Measurements from ENCODE around the gene TECPR2. TPM values are rescaled to one million over a fixed set of nuclear protein-coding genes. Genes with fewer than 3 reads are reported as not detected.
"Not testable (repeated sequence)": the region's sequence is repeated elsewhere in the genome, so short reads cannot be mapped to it uniquely, and the experiment has no call there.

TECPR2 gene
- total RNA-seq, 2 donors from 2014 or later = 8.7 to 9.7 TPM

DNA sequence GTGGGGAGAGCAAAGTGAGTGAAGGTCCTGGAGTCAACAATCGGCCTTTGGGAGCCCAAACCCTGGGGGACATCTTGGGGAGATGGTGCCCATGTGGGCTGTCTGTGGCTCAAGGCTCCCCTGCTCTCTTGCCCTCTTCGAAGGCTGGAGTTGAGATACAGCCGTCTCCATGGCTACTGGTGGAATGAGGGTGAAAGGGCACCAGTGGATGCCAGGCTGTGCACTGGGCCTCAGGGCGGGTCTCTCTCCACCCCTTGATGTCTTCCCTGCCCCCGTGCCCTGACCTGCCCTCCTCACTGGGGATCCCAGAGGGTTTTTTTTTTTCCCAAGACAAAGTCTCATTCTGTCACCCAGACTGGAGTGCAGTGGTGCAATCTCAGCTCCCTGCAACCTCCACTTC is 148.8 kb downstream of the TECPR2 start:
- H3K36me3 Mint-ChIP-seq (ENCODE audit: insufficient read depth in 2 of 2) = no peaks in the 10 kb centered on the region
- H3K27ac Mint-ChIP-seq = no peak overlapping the region
- no peak for ATAC-seq (replicated peaks in 1 of 2)
- H3K9me3 Mint-ChIP-seq = no peaks in the 10 kb centered on the region
- peak overlapping the region in 1 of 2 donors; percentile 25 for H3K4me3 Mint-ChIP-seq
- DNase-seq = no peak
- H3K27me3 Mint-ChIP-seq (ENCODE audit: low read depth) = peaks cover 5% of the 10 kb centered on the region
- H3K4me1 Mint-ChIP-seq (ENCODE audit: low read depth) = peaks cover 16% of the 10 kb centered on the region

DNA sequence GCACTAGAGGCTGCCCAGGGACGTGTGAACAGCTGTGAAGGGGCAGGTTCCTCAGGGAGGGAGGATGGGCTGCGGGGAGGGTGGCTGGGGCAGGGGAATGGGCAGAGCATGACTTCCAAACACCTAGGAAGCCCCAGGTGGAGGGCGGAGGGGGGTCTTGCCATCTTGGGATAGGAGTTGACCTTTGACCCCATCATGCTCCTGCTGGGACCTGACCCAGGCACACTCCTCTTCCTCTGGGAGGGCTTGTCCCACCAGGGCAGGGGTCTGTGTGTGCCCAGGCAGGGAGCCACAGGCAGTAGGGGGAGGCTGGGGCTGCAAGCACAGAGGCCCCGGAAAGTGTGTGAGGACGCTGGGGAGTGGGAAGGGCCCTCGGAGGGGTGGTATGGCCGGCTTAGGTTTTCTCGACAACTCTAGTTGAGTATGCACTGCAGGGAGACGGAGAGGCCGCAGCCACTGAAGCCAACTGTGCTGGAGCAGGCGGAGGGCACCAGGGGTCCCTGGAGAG is 150.1 kb downstream of the TECPR2 start:
- H3K4me1 Mint-ChIP-seq (ENCODE audit: low read depth) = peaks cover 16% of the 10 kb centered on the region
- no peaks in the 10 kb centered on the region for H3K9me3 Mint-ChIP-seq
- no peak for DNase-seq
- H3K4me3 Mint-ChIP-seq = no peak overlapping the region
- no peak for ATAC-seq (replicated peaks in 1 of 2)
- H3K27me3 Mint-ChIP-seq (ENCODE audit: low read depth) = peaks cover 10% of the 10 kb centered on the region
- H3K27ac Mint-ChIP-seq = no peak overlapping the region
- no peaks in the 10 kb centered on the region for H3K36me3 Mint-ChIP-seq (ENCODE audit: insufficient read depth in 2 of 2)

DNA sequence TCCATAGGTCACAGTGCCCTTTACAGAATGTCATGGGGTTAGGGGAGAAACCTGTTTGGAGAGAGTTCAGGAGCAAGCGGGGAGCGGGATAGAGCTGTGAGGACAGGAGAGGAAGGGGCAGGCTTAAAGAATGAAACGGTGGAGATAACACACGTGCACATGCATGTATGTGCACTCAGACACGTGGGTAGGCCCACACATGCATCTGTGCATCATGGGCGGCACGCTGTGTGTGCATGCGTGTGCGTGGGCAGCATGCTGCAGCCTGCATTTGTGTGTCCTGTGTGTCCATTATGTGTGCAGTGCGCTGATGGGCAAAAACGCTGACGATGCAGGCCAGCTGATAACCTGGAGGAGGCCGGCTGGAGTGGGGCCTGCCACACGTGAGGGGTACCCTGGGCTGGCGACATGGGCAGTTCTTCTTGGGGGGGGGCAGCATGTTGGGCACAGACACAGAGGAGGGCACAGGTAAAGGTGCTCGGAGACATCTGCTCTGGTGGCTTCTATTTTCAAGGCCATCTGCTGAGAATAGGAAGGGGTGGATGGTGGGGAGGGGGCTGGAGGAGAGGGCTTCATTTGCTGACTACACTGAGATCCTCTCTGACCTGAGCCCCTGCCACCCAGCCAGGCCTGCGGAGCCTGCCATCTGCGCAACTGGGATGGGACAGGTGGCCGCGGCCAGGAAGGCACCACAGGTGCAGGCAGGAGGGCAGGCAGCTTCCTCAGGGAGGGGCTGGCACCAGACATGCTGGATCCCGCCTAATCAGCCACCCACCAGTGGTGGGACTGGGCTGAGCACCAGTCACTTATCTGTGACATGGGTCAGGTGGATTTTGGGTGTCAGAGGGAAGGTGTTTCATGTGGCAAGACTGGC is 151.4 kb downstream of the TECPR2 start:
- peaks cover 18% of the 10 kb centered on the region for H3K27me3 Mint-ChIP-seq (ENCODE audit: low read depth)
- DNase-seq (no peak), ATAC-seq (replicated peaks in 1 of 2) (no peak)
- peaks cover 12% of the 10 kb centered on the region for H3K4me1 Mint-ChIP-seq (ENCODE audit: low read depth)
- no peak overlapping the region for H3K4me3 Mint-ChIP-seq
- no peaks in the 10 kb centered on the region for H3K9me3 Mint-ChIP-seq
- no peaks in the 10 kb centered on the region for H3K36me3 Mint-ChIP-seq (ENCODE audit: insufficient read depth in 2 of 2)
- no peak overlapping the region for H3K27ac Mint-ChIP-seq

GRCh38 chr14:102514987-102515733 is 152.4 kb downstream of the TECPR2 start:
- no peak for DNase-seq
- Mint-ChIP-seq H3K36me3 (ENCODE audit: insufficient read depth in 2 of 2) (no peaks in the 10 kb centered on the region), H3K4me3 (no peak overlapping the region), H3K4me1 (ENCODE audit: low read depth) (peaks cover 12% of the 10 kb centered on the region), H3K9me3 (no peaks in the 10 kb centered on the region), H3K27ac (no peak overlapping the region), H3K27me3 (ENCODE audit: low read depth) (peaks cover 18% of the 10 kb centered on the region)
- ATAC-seq (replicated peaks in 1 of 2) = no peak

GRCh38 chr14:102516531-102517391 is 154.0 kb downstream of the TECPR2 start:
- peaks cover 18% of the 10 kb centered on the region for H3K27me3 Mint-ChIP-seq (ENCODE audit: low read depth)
- peak overlapping the region; percentile 75 for H3K27ac Mint-ChIP-seq
- peak overlapping the region; percentile 86 to 87 for H3K4me3 Mint-ChIP-seq
- peaks cover 4% of the 10 kb centered on the region for H3K4me1 Mint-ChIP-seq (ENCODE audit: low read depth)
- H3K36me3 Mint-ChIP-seq (ENCODE audit: insufficient read depth in 2 of 2) = no peaks in the 10 kb centered on the region
- DNase-seq = peak; percentile 67 to 83
- peak; percentile 83 for ATAC-seq (replicated peaks in 1 of 2)
- no peaks in the 10 kb centered on the region for H3K9me3 Mint-ChIP-seq

DNA sequence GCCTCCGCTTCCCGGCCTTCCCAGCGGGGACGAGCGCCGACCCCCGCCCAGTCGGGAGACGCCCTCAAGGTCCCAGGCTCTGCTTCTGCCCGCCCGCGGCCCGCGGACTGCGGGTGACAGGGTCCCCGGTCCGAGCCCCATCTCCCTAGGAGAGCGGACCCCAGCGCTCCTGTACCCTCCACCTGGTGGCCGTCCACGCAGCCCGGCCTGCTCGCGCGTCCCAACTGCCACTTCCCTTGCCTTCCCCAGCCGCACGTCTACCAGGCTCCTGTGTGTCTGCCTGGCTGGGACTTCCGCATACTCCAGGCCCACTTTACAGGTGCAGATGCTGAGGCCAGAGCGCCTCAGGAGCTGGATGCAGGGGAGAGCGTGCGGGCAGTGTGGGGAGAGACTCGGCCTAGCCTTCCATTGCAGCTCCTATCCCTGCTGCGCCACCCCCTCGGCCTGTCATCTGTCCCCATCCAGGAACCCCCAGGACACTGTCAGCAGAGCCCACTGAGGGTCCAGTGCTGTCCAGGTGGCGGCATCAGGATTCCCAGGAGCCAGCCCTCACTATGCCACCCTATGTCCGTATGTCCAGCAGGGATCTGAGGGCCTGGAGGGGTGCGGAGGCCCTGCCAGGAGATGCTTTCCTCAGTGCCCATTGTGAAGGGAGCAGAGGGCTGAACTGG is 154.8 kb downstream of the TECPR2 start:
- Mint-ChIP-seq H3K36me3 (ENCODE audit: insufficient read depth in 2 of 2) (no peaks in the 10 kb centered on the region), H3K27ac (peak overlapping the region; percentile 46), H3K27me3 (ENCODE audit: low read depth) (peaks cover 18% of the 10 kb centered on the region), H3K4me3 (peak overlapping the region; percentile 81 to 84), H3K4me1 (ENCODE audit: low read depth) (peaks cover 5% of the 10 kb centered on the region), H3K9me3 (no peaks in the 10 kb centered on the region)
- DNase-seq (no peak), ATAC-seq (replicated peaks in 1 of 2) (peak; percentile 10 to 17)

- ATAC-seq (replicated peaks in 1 of 2) (no peak), DNase-seq (no peak)
- Mint-ChIP-seq H3K36me3 (ENCODE audit: insufficient read depth in 2 of 2) (no peaks in the 10 kb centered on the region), H3K27me3 (ENCODE audit: low read depth) (peaks cover 23% of the 10 kb centered on the region), H3K9me3 (no peaks in the 10 kb centered on the region), H3K4me1 (ENCODE audit: low read depth) (peaks cover 11% of the 10 kb centered on the region), H3K4me3 (peak overlapping the region in 1 of 2 donors; percentile 81), H3K27ac (no peak overlapping the region)
These were observed 155.4 kb downstream of the TECPR2 start for GRCh38 chr14:102518063-102518648.

- not testable (repeated sequence) for H3K9me3 Mint-ChIP-seq; H3K36me3 Mint-ChIP-seq (ENCODE audit: insufficient read depth in 2 of 2); DNase-seq; ATAC-seq (replicated peaks in 1 of 2); H3K27ac Mint-ChIP-seq; H3K4me3 Mint-ChIP-seq
- Mint-ChIP-seq H3K4me1 (ENCODE audit: low read depth) (peaks cover 20% of the 10 kb centered on the region), H3K27me3 (ENCODE audit: low read depth) (peaks cover 26% of the 10 kb centered on the region)
These were observed 157.0 kb downstream of the TECPR2 start for GRCh38 chr14:102519709-102520108.

DNA sequence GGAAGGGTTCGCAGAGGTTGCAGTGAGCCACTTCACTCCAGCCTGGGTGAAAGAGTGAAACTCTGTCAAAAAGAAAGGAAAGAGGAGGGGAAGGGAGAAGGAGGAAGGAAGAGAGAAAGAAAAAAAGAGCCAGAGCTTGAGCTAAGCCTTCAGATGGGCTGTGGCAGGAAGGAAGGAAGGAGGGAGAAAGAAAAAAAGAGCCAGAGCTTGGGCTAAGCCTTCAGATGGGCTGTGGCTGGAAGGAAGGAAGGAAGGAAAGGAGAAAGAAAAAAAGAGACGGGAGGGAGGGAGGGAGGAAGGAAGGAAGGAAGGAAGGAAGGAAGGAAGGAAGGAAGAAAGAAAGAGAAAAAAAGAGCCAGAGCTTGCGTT is 160.4 kb downstream of the TECPR2 start:
- DNase-seq (no peak), ATAC-seq (replicated peaks in 1 of 2) (no peak)
- H3K4me3 Mint-ChIP-seq = peak overlapping the region; percentile 71 to 89
- peaks cover 12% of the 10 kb centered on the region for H3K27me3 Mint-ChIP-seq (ENCODE audit: low read depth)
- no peaks in the 10 kb centered on the region for H3K36me3 Mint-ChIP-seq (ENCODE audit: insufficient read depth in 2 of 2)
- peak overlapping the region; percentile 94 for H3K27ac Mint-ChIP-seq
- H3K9me3 Mint-ChIP-seq = no peaks in the 10 kb centered on the region
- peaks cover 29% of the 10 kb centered on the region for H3K4me1 Mint-ChIP-seq (ENCODE audit: low read depth)

- Mint-ChIP-seq H3K36me3 (ENCODE audit: insufficient read depth in 2 of 2) (no peaks in the 10 kb centered on the region), H3K27ac (peak overlapping the region; percentile 94), H3K9me3 (no peaks in the 10 kb centered on the region), H3K4me1 (ENCODE audit: low read depth) (peaks cover 29% of the 10 kb centered on the region), H3K4me3 (peak overlapping the region; percentile 71 to 89), H3K27me3 (ENCODE audit: low read depth) (peaks cover 8% of the 10 kb centered on the region)
- ATAC-seq (replicated peaks in 1 of 2) (peak; percentile 0), DNase-seq (no peak)
These were observed 161.1 kb downstream of the TECPR2 start for GRCh38 chr14:102523569-102524450.

DNA sequence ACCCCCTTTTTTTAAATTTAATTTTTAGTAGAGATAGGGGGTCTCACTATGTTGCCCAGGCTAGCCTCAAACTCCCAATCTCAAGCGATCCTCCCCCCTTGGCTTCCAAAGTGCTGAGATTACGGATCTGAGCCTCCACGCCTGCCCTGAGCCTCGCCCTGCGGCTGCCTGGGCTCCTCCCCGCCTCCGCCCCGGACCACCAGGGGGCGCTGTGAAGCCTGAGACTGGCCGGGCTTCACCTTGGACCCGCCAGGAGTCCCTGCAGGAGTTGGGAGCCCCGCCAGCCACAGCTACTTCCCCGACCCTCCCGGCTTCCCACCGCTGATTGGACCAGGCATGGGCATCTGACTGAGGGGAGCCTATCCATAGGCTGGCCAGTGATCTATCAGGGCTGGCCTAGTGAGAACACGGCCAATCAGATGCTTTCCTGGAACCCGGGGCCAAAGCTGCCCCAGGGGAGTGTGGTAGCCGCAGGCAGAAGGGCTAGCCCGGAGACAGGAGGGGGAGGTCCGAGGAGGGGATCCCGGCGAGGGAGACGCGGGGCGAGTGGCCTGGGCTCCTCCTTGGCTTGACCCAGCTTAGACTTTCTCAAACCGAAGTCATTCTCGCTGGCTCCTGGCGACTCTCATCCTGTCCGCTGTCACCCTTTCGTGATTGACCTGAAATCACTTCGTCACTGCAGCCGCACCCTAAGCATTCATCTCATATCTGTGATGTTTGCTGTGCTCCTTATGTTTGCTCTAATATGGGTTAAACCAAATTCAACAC is 161.9 kb downstream of the TECPR2 start:
- Mint-ChIP-seq H3K36me3 (ENCODE audit: insufficient read depth in 2 of 2) (no peaks in the 10 kb centered on the region), H3K4me3 (peak overlapping the region; percentile 89 to 93)
- ATAC-seq (replicated peaks in 1 of 2) = peak; percentile 97 to 98

More for the DNA sequence above, 161.9 kb downstream of the TECPR2 start:
- peaks cover 29% of the 10 kb centered on the region for H3K4me1 Mint-ChIP-seq (ENCODE audit: low read depth)
- peak overlapping the region; percentile 79 for H3K27ac Mint-ChIP-seq
- H3K9me3 Mint-ChIP-seq = no peaks in the 10 kb centered on the region
- H3K27me3 Mint-ChIP-seq (ENCODE audit: low read depth) = peaks cover 8% of the 10 kb centered on the region
- DNase-seq = peak; percentile 96 to 99
